ENCODE data around the gene ADSL.

- TF ChIP-seq CTCF (conservative IDR thresholded peaks at IDR 0.05 in 1 of 2, IDR thresholded peaks at IDR 0.05 in 1 of 2; ENCODE audit: extremely low read depth in 1 of 2, insufficient read depth in 1 of 2, low read depth in 1 of 2, low read length in 2 of 2) (no peak), EZH2 (IDR thresholded peaks at IDR 0.05; ENCODE audit: borderline replicate concordance, low read length) (no peak)
Observed at GRCh38 chr22:40410272-40410671, 64.0 kb downstream of the ADSL start.

Measured in mammary epithelial cell (primary cell).